ENCODE data around the gene ME1.

DNA sequence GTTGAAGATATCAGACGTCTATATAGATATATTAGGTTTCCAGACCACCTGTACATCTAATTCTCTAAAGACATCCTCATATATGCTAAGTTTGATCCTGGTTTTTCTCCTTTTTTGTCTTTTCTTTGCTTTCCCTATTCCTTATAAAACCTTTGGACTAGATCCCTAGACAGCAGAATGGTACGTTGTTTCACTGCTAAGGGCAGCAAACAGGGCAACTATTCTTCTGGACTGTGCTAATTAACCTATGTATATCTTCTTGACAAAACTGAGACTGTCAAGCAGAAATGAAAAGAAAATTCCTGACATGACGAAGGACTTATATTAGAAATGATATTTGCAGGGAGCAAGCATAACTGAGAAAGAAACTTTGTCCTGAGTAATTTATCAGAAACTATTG lies 19.1 kb downstream of the ME1 start:
- TF ChIP-seq, protein P1, sequence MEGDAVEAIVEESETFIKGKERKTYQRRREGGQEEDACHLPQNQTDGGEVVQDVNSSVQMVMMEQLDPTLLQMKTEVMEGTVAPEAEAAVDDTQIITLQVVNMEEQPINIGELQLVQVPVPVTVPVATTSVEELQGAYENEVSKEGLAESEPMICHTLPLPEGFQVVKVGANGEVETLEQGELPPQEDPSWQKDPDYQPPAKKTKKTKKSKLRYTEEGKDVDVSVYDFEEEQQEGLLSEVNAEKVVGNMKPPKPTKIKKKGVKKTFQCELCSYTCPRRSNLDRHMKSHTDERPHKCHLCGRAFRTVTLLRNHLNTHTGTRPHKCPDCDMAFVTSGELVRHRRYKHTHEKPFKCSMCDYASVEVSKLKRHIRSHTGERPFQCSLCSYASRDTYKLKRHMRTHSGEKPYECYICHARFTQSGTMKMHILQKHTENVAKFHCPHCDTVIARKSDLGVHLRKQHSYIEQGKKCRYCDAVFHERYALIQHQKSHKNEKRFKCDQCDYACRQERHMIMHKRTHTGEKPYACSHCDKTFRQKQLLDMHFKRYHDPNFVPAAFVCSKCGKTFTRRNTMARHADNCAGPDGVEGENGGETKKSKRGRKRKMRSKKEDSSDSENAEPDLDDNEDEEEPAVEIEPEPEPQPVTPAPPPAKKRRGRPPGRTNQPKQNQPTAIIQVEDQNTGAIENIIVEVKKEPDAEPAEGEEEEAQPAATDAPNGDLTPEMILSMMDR (IDR thresholded peaks at IDR 0.05) = no peak
- TF ChIP-seq POLR2A (IDR thresholded peaks at IDR 0.05) = no peak

Measured in esophagus squamous epithelium (tissue), 4 donors.